ENCODE measurements around the gene S1PR4.
"Not testable (repeated sequence)": the region's sequence is repeated elsewhere in the genome, so short reads cannot be mapped to it uniquely, and the experiment has no call there.

DNA sequence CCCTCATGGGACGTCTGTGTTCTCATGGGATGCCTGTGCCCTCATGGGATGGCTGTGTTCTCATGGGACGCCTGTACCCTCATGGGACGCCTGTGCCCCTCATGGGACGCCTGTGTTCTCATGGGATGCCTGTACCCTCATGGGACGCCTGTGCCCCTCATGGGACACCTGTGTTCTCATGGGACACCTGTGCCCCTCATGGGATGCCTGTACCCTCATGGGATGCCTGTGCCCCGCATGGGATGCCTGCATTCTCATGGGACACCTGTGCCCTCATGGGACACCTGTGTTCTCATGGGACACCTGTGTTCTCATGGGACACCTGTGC lies 5.9 kb upstream of the S1PR4 start:
- TF ChIP-seq, protein P1, sequence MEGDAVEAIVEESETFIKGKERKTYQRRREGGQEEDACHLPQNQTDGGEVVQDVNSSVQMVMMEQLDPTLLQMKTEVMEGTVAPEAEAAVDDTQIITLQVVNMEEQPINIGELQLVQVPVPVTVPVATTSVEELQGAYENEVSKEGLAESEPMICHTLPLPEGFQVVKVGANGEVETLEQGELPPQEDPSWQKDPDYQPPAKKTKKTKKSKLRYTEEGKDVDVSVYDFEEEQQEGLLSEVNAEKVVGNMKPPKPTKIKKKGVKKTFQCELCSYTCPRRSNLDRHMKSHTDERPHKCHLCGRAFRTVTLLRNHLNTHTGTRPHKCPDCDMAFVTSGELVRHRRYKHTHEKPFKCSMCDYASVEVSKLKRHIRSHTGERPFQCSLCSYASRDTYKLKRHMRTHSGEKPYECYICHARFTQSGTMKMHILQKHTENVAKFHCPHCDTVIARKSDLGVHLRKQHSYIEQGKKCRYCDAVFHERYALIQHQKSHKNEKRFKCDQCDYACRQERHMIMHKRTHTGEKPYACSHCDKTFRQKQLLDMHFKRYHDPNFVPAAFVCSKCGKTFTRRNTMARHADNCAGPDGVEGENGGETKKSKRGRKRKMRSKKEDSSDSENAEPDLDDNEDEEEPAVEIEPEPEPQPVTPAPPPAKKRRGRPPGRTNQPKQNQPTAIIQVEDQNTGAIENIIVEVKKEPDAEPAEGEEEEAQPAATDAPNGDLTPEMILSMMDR (IDR thresholded peaks at IDR 0.05; ENCODE audit: low read length) = not testable (repeated sequence)
- not testable (repeated sequence) for TF ChIP-seq EZH2 (optimal IDR thresholded peaks at IDR 0.05; ENCODE audit: low read depth, low read length)
